Measurements from ENCODE around the gene NTNG2. TPM values are rescaled to one million over a fixed set of nuclear protein-coding genes. Genes with fewer than 3 reads are reported as not detected.

NTNG2 gene
- total RNA-seq, 1 experiment from 2014 or later, result 2.4 TPM

- no peak for DNase-seq (ENCODE audit: low read depth)
These were observed 39.3 kb downstream of the NTNG2 start for GRCh38 chr9:132201139-132201538.

- no peak for DNase-seq (ENCODE audit: low read depth)
These were observed 40.2 kb downstream of the NTNG2 start for GRCh38 chr9:132201780-132202703.

- no peak for DNase-seq (ENCODE audit: low read depth)
These were observed 43.0 kb downstream of the NTNG2 start for GRCh38 chr9:132204883-132205282.

GRCh38 chr9:132207215-132207614 is 45.4 kb downstream of the NTNG2 start:
- DNase-seq (ENCODE audit: low read depth), result no peak

GRCh38 chr9:132207839-132208615 is 46.2 kb downstream of the NTNG2 start:
- no peak for DNase-seq (ENCODE audit: low read depth)

- no peak for DNase-seq (ENCODE audit: low read depth)
These were observed 47.4 kb downstream of the NTNG2 start for GRCh38 chr9:132209228-132209627.

- peak; percentile 11 for DNase-seq (ENCODE audit: low read depth)
These were observed 48.8 kb downstream of the NTNG2 start for GRCh38 chr9:132210472-132211145.

- no peak for DNase-seq (ENCODE audit: low read depth)
These were observed 49.7 kb downstream of the NTNG2 start for GRCh38 chr9:132211570-132211969.

GRCh38 chr9:132214027-132214622 is 52.3 kb downstream of the NTNG2 start:
- DNase-seq (ENCODE audit: low read depth), result peak; percentile 52

- DNase-seq (ENCODE audit: low read depth), result no peak
These were observed 55.2 kb downstream of the NTNG2 start for GRCh38 chr9:132216861-132217619.

- DNase-seq (ENCODE audit: low read depth), result no peak
These were observed 56.4 kb downstream of the NTNG2 start for GRCh38 chr9:132218208-132218607.

- no peak for DNase-seq (ENCODE audit: low read depth)
These were observed 60.1 kb downstream of the NTNG2 start for GRCh38 chr9:132221941-132222340.

GRCh38 chr9:132224645-132225044 is 62.8 kb downstream of the NTNG2 start:
- DNase-seq (ENCODE audit: low read depth), result no peak

GRCh38 chr9:132226571-132227430 is 64.9 kb downstream of the NTNG2 start:
- no peak for DNase-seq (ENCODE audit: low read depth)

GRCh38 chr9:132228062-132228461 is 66.2 kb downstream of the NTNG2 start:
- DNase-seq (ENCODE audit: low read depth), result no peak

- DNase-seq (ENCODE audit: low read depth), result no peak
These were observed 68.7 kb downstream of the NTNG2 start for GRCh38 chr9:132230605-132231004.

- DNase-seq (ENCODE audit: low read depth), result no peak
These were observed 69.3 kb downstream of the NTNG2 start for GRCh38 chr9:132231019-132231701.

GRCh38 chr9:132232522-132232921 is 70.7 kb downstream of the NTNG2 start:
- no peak for DNase-seq (ENCODE audit: low read depth)

- no peak for DNase-seq (ENCODE audit: low read depth)
These were observed 71.3 kb downstream of the NTNG2 start for GRCh38 chr9:132233138-132233537.

All from LHCN-M2 (cell line).